Gastrocnemius medialis (tissue), 4 donors: ENCODE results near the gene CBLL2. TPM values are rescaled to one million over a fixed set of nuclear protein-coding genes. Genes with fewer than 3 reads are reported as not detected.

Experiments
- ATAC-seq, 2 donors: fragments of 150-250 bp; one replicate each; pipeline ENCODE4 v1.9.1; 2016
- DNase-seq, 2 donors: peaks; one replicate each; pipeline ENCODE4 v3.0.0-alpha.2; 2019
- H3K27ac ChIP-seq, 4 donors: fragments of 200-600 bp; sonication (generic); 1 replicate in 1 of 4; 2 replicates in 3 of 4; pipeline ENCODE4 v1.5.1; 2016 to 2018; ENCODE audit warnings: mild to moderate bottlenecking in 2 of 4, moderate library complexity in 1 of 4
- H3K27me3 ChIP-seq, 3 donors: fragments of 200-600 bp; sonication (generic) in 2 of 3; 1 replicate in 1 of 3; 2 replicates in 2 of 3; pipeline versions ENCODE4 v1.5.1 to v1.6.0; 2016 to 2019; ENCODE audit warnings: mild to moderate bottlenecking in 1 of 3, moderate library complexity in 1 of 3
- H3K36me3 ChIP-seq, 2 donors: fragments of 200-600 bp; sonication (generic) in 1 of 2; one replicate each; pipeline ENCODE4 v1.5.1; 2017 to 2018
- H3K4me1 ChIP-seq, 2 donors: fragments of 200-600 bp; sonication (generic) in 1 of 2; one replicate each; pipeline ENCODE4 v1.5.1; 2016 to 2017; ENCODE audit warnings: mild to moderate bottlenecking in 2 of 2
- H3K4me3 ChIP-seq, 4 donors: fragments of 200-600 bp; sonication (generic) in 3 of 4; 1 replicate in 1 of 4; 2 replicates in 3 of 4; pipeline ENCODE4 v1.5.1; 2016 to 2019; ENCODE audit warnings: mild to moderate bottlenecking in 2 of 4
- H3K9me3 ChIP-seq, 3 donors: fragments of 200-600 bp; sonication (generic) in 2 of 3; 1 replicate in 1 of 3; 2 replicates in 2 of 3; pipeline ENCODE4 v1.5.1; 2016 to 2019
- POLR2A ChIP-seq, 2 donors: fragments of 450-650 bp; IDR thresholded peaks; one replicate each; pipeline ENCODE4 v1.6.1; 2017; ENCODE audit warnings: antibody characterized with exemption in 2 of 2, mild to moderate bottlenecking in 2 of 2, moderate library complexity in 2 of 2
- in situ Hi-C, 4 donors: fragments of 200-750 bp; cut with MboI; loops; one replicate each; pipeline versions ENCODE4 v1.15.0 to v1.8.0; 2017; ENCODE audit warnings: low sequenced_read_pairs in 4 of 4
- intact Hi-C: fragments of 100-400 bp; cut with DNase I; formaldehyde crosslinking; loops from one replicate; pipeline ENCODE4 v1.15.1; 2023; ENCODE audit warnings: low total_unique reads
- total RNA-seq, 4 donors: library from RNA; depleted of rRNA; stranded (reverse); fragments of >200 nt; gene quantifications; one replicate each; pipeline versions ENCODE4 v1.1.0 to v1.2.3, GENCODE V29; 2016
- TF ChIP-seq, protein P1 (sequence below), 5 experiments: fragments of 450-650 bp in 3 of 5; fragments of 200-600 bp in 2 of 5; sonication (generic) in 2 of 5; IDR thresholded peaks in 4 of 5; conservative IDR thresholded peaks in 1 of 5; 1 replicate in 4 of 5; 2 replicates in 1 of 5; pipeline ENCODE4 v1.5.1; 2016 to 2019; ENCODE audit warnings: antibody characterized with exemption in 5 of 5, mild to moderate bottlenecking in 3 of 5, moderate library complexity in 3 of 5

CBLL2 gene
- total RNA-seq, 4 donors from 2014 or later: not detected

DNA sequence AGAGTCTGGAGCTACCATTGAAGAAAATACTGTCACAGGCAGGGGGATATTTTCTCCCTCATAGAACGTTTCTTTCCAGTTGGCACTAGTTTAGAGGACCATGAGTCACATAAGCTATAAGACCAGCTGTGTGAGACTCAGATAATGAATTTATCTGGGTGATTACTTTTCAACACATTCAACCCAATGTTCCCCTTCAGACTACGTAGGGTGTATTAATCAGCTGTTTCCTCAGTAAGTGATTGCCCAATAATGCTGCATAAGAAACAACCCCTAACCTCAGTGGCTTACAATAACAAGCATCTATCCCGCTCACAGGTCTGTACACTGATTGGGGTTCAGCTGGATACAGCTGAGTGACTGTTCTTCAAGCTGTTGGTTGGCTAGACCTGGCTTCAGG, 38.1 kb downstream of the CBLL2 start:
- Histone ChIP-seq H3K4me3 (no peak overlapping the region), H3K4me1 (no peaks in the 10 kb centered on the region), H3K27me3 (no peaks in the 10 kb centered on the region), H3K9me3 (no peaks in the 10 kb centered on the region), H3K36me3 (no peaks in the 10 kb centered on the region), H3K27ac (no peak overlapping the region)
- DNase-seq: no peak
- TF ChIP-seq, protein P1, sequence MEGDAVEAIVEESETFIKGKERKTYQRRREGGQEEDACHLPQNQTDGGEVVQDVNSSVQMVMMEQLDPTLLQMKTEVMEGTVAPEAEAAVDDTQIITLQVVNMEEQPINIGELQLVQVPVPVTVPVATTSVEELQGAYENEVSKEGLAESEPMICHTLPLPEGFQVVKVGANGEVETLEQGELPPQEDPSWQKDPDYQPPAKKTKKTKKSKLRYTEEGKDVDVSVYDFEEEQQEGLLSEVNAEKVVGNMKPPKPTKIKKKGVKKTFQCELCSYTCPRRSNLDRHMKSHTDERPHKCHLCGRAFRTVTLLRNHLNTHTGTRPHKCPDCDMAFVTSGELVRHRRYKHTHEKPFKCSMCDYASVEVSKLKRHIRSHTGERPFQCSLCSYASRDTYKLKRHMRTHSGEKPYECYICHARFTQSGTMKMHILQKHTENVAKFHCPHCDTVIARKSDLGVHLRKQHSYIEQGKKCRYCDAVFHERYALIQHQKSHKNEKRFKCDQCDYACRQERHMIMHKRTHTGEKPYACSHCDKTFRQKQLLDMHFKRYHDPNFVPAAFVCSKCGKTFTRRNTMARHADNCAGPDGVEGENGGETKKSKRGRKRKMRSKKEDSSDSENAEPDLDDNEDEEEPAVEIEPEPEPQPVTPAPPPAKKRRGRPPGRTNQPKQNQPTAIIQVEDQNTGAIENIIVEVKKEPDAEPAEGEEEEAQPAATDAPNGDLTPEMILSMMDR (IDR thresholded peaks at IDR 0.05 in 4 of 5, conservative IDR thresholded peaks at IDR 0.05 in 1 of 5): no peak
- TF ChIP-seq POLR2A (IDR thresholded peaks at IDR 0.05): no peak
- ATAC-seq: no peak
- in situ Hi-C loops (no loop called here), intact Hi-C loops (no loop called here)

DNA sequence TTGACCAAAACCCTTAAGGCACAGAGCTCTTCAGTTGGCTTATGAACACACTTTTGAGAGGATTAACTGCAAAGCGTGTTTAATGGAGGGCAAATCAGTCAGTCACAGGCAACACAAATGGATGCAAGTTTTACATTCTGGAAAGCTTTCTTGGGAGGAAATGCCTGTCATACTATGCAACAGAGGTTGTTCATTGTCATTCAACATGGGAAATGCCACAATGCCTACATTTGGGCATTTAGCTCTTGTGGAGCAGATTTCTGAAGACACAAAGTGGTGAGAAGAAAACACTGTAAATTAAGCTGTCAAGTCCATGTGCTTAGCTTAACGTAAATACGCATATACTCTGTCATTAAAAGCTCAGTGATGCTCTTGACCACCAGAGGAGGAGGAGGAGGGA, 41.1 kb downstream of the CBLL2 start:
- no peaks in the 10 kb centered on the region for H3K36me3 ChIP-seq
- TF ChIP-seq, protein P1 (IDR thresholded peaks at IDR 0.05 in 4 of 5, conservative IDR thresholded peaks at IDR 0.05 in 1 of 5): no peak
- no peak for TF ChIP-seq POLR2A (IDR thresholded peaks at IDR 0.05)
- H3K4me3 ChIP-seq: no peak overlapping the region
- H3K27me3 ChIP-seq: no peaks in the 10 kb centered on the region
- no peaks in the 10 kb centered on the region for H3K9me3 ChIP-seq
- H3K4me1 ChIP-seq: no peaks in the 10 kb centered on the region
- intact Hi-C loops (no loop called here), in situ Hi-C loops (no loop called here)
- DNase-seq (no peak), ATAC-seq (no peak)
- no peak overlapping the region for H3K27ac ChIP-seq

DNA sequence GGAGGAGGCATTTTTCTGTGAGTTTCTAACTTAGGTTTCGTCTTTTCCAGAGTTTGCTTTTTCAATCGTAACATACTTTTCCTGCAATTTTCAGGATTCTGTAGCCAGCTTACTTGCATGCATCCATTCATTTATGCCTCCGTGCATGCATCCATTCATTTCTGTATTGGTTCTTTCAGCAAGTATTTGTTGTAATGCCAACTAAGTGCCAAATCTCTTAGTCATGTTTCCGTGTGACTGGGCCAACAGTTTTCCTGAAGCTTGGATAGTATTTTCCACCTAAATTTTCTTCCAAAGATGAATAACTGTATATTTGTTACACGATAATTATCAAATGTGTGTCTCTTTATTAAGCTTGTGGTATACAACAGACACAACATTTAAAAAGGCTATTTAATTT, 41.5 kb downstream of the CBLL2 start:
- ATAC-seq: no peak
- intact Hi-C loops: no loop called here
- TF ChIP-seq, protein P1 (IDR thresholded peaks at IDR 0.05 in 4 of 5, conservative IDR thresholded peaks at IDR 0.05 in 1 of 5): no peak
- TF ChIP-seq POLR2A (IDR thresholded peaks at IDR 0.05): no peak

DNA sequence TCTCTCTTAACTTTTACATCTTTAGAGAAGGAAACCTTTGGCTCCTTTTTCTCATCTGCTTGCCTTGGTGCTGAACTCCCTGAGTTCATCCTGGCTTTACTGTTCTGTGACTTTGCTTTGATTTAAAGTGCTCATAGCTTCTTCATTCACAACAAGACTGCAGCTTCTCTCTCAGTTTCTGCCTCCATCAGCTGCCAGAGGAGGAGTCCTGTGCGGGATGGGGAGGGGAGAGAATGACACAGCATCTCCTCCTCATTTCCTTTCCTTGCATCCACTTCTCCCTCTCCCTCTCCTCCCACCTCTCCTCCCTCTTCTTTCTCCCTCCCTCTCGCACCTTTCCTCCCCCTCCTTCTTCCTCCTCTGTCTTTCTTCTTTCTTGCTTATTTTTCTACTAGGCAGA, 42.0 kb downstream of the CBLL2 start:
- in situ Hi-C loops: no loop called here
- H3K4me1 ChIP-seq: no peaks in the 10 kb centered on the region
- H3K9me3 ChIP-seq: no peaks in the 10 kb centered on the region
- ATAC-seq (no peak), DNase-seq (no peak)
- H3K27ac ChIP-seq: no peak overlapping the region
- intact Hi-C loops: no loop called here
- H3K36me3 ChIP-seq: no peaks in the 10 kb centered on the region
- H3K27me3 ChIP-seq: no peaks in the 10 kb centered on the region
- H3K4me3 ChIP-seq: no peak overlapping the region
- TF ChIP-seq, protein P1 (IDR thresholded peaks at IDR 0.05 in 4 of 5, conservative IDR thresholded peaks at IDR 0.05 in 1 of 5): no peak
- no peak for TF ChIP-seq POLR2A (IDR thresholded peaks at IDR 0.05)

More for the DNA sequence above, 41.5 kb downstream of the CBLL2 start:
- Histone ChIP-seq H3K4me3 (no peak overlapping the region), H3K4me1 (no peaks in the 10 kb centered on the region), H3K36me3 (no peaks in the 10 kb centered on the region), H3K27me3 (no peaks in the 10 kb centered on the region), H3K9me3 (no peaks in the 10 kb centered on the region), H3K27ac (no peak overlapping the region)
- in situ Hi-C loops: no loop called here
- DNase-seq: no peak

DNA sequence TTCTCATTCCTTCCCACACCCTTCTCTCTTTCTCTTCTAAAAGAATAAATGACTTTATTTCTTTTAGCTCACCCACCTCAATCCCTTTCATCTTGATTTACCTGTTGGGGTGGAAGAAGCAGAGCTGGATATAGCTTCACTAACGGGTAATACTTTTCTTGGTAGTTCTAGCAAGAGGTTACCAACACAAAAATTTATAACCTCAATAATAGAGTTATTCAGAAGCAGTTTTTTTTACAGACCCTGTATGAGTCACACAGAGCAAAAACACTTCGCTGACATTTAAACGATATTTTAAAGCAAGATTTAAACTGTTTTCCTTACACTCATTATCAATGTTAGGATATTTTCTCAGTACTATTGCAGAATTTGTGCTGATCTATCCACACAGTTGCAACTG, 42.4 kb downstream of the CBLL2 start:
- in situ Hi-C loops: no loop called here
- TF ChIP-seq, protein P1 (IDR thresholded peaks at IDR 0.05 in 4 of 5, conservative IDR thresholded peaks at IDR 0.05 in 1 of 5): no peak
- no peak for TF ChIP-seq POLR2A (IDR thresholded peaks at IDR 0.05)
- intact Hi-C loops: no loop called here
- ATAC-seq (no peak), DNase-seq (no peak)
- Histone ChIP-seq H3K4me1 (no peaks in the 10 kb centered on the region), H3K4me3 (no peak overlapping the region), H3K9me3 (no peaks in the 10 kb centered on the region), H3K27ac (no peak overlapping the region), H3K27me3 (no peaks in the 10 kb centered on the region), H3K36me3 (no peaks in the 10 kb centered on the region)
